Choroid plexus epithelial cell (primary cell): Measurements from ENCODE around the gene CHCHD6.

ENCODE experiments used
- DNase-seq: peaks from one replicate; pipeline ENCODE4 v3.0.0-alpha.2; 2010; ENCODE audit warnings: low read depth
- H3K4me3 ChIP-seq: 2 replicates; pipeline ENCODE4 v1.5.1; 2011; ENCODE audit warnings: low read depth, mild to moderate bottlenecking, control low read depth, low read length, moderate library complexity
- CTCF ChIP-seq: conservative IDR thresholded peaks from 2 replicates; pipeline ENCODE4 v1.5.1; 2011; ENCODE audit warnings: low read depth, mild to moderate bottlenecking, control low read depth, inconsistent platforms, low read length, moderate library complexity

CHCHD6 gene

DNA sequence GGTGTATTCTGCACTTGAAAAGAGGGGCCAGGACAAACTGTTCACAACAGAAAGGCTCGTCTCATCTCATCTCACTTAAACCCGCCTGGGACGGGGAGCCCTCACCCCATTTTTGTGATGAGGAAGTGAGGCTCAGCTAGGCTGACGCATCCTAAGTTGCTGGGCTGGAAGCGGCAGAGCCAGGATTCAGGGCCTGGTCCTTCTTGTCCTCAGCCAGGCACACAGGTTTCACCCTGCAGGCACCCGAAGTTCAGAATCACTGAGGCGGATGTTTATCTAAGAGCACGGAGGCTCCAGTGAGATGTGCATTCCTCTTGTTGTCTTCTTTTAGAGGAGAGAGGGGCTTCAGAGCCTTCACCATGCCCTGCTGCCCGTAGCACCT lies 227.8 kb downstream of the CHCHD6 start:
- H3K4me3 ChIP-seq = no peak overlapping the region
- no peak for TF ChIP-seq CTCF
- DNase-seq = no peak

- TF ChIP-seq CTCF = no peak
- no peak overlapping the region for H3K4me3 ChIP-seq
- DNase-seq = peak; percentile 35
Observed at GRCh38 chr3:126932188-126932931, 228.3 kb downstream of the CHCHD6 start.

GRCh38 chr3:126934031-126934531 lies 230.0 kb downstream of the CHCHD6 start:
- H3K4me3 ChIP-seq = no peak overlapping the region
- no peak for DNase-seq
- no peak for TF ChIP-seq CTCF

DNA sequence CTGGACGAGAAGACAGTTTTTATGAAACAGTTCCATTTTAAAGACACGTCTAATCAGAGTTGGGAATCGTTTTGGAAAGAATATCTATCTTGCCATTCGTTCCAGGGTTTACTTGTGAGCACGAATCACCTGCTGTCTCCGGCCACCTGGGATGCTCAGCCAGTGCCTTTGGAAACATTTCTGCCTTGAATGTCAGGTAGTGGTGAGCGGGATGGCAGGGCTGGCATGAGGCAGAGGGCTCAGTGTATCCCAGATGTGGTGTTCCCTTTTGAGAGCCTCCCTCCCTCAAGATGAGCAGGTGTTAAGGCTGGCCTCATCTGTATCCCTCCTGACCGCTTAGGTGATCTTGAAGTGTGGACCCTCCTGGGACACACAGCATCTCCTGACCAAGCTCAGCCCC lies 231.0 kb downstream of the CHCHD6 start:
- TF ChIP-seq CTCF = no peak
- no peak for DNase-seq
- H3K4me3 ChIP-seq = no peak overlapping the region

- no peak for TF ChIP-seq CTCF
- DNase-seq = no peak
Observed at GRCh38 chr3:126935756-126936509, 231.9 kb downstream of the CHCHD6 start.

GRCh38 chr3:126936853-126937425 lies 232.9 kb downstream of the CHCHD6 start:
- no peak overlapping the region for H3K4me3 ChIP-seq
- no peak for DNase-seq
- no peak for TF ChIP-seq CTCF

More at GRCh38 chr3:126935756-126936509, 231.9 kb downstream of the CHCHD6 start:
- no peak overlapping the region for H3K4me3 ChIP-seq
